MM.1S (cell line): Measurements from ENCODE around the gene PHLDB2.
A peak's percentile ranks its signal among the peaks of the same experiment; 100 is the strongest.

ENCODE experiments used
- DNase-seq: peaks from one replicate; pipeline ENCODE4 v3.0.0-alpha.2; 2015
- H2AFZ ChIP-seq: fragments of 300-600 bp; sonication (generic); 2 replicates; pipeline ENCODE4 v1.6.0; 2016; ENCODE audit warnings: antibody characterized with exemption, low read length
- H3F3A ChIP-seq: fragments of 300-600 bp; sonication (generic); 2 replicates; pipeline ENCODE4 v1.6.1; 2016; ENCODE audit warnings: mild to moderate bottlenecking, antibody characterized with exemption, low read length, moderate library complexity, mixed read lengths; ENCODE audit not compliant: insufficient read depth
- H3K27ac ChIP-seq: fragments of 300-600 bp; sonication (generic); 2 replicates; pipeline ENCODE4 v1.5.1; 2016; ENCODE audit warnings: mild to moderate bottlenecking, low read length
- H3K27me3 ChIP-seq: fragments of 300-600 bp; sonication (generic); replicated peaks from 2 replicates; pipeline ENCODE4 v1.6.0; 2016; ENCODE audit warnings: low read length; ENCODE audit not compliant: insufficient read depth
- H3K36me3 ChIP-seq: fragments of 300-600 bp; sonication (generic); replicated peaks from 2 replicates; pipeline ENCODE4 v1.6.1; 2016; ENCODE audit warnings: mild to moderate bottlenecking, low read length, mixed read lengths; ENCODE audit not compliant: insufficient read depth
- H3K4me1 ChIP-seq: fragments of 300-600 bp; sonication (generic); 2 replicates; pipeline ENCODE4 v1.6.1; 2016; ENCODE audit warnings: low read length, mixed read lengths
- H3K4me2 ChIP-seq: fragments of 300-600 bp; sonication (generic); 2 replicates; pipeline ENCODE4 v1.6.0; 2016; ENCODE audit warnings: low read depth, low read length
- H3K4me3 ChIP-seq: fragments of 300-600 bp; sonication (generic); 2 replicates; pipeline ENCODE4 v1.5.1; 2016; ENCODE audit warnings: low read length, mixed read lengths
- H3K79me2 ChIP-seq: fragments of 300-600 bp; sonication (generic); 2 replicates; pipeline ENCODE4 v1.6.1; 2016; ENCODE audit warnings: mixed run types, low read length, mixed read lengths
- H3K9ac ChIP-seq: fragments of 300-600 bp; sonication (generic); 2 replicates; pipeline ENCODE4 v1.6.1; 2016; ENCODE audit warnings: low read length, mixed read lengths
- H3K9me2 ChIP-seq: fragments of 300-600 bp; sonication (generic); replicated peaks from 2 replicates; pipeline ENCODE4 v1.6.1; 2016; ENCODE audit warnings: mild to moderate bottlenecking, low read length, mixed read lengths; ENCODE audit not compliant: insufficient read depth
- H3K9me3 ChIP-seq: fragments of 300-600 bp; sonication (generic); replicated peaks from 2 replicates; pipeline ENCODE4 v1.6.1; 2016; ENCODE audit warnings: mild to moderate bottlenecking, low read length, mixed read lengths; ENCODE audit not compliant: insufficient read depth
- H4K20me1 ChIP-seq: fragments of 300-600 bp; sonication (generic); 2 replicates; pipeline ENCODE4 v1.6.1; 2016; ENCODE audit warnings: mild to moderate bottlenecking, low read length, moderate library complexity, mixed read lengths; ENCODE audit not compliant: insufficient read depth
- EZH2 ChIP-seq: fragments of 300-600 bp; sonication (generic); optimal IDR thresholded peaks from 2 replicates; pipeline ENCODE3; 2017; ENCODE audit warnings: low read depth, mild to moderate bottlenecking, antibody characterized with exemption, low read length, mixed read lengths
- EZH2phosphoT487 ChIP-seq: fragments of 300-600 bp; sonication (generic); IDR thresholded peaks from 2 replicates; pipeline ENCODE4 v1.6.1; 2018; ENCODE audit warnings: antibody characterized with exemption, low read length
- TF ChIP-seq, protein P1 (sequence below): fragments of 300-600 bp; sonication (generic); IDR thresholded peaks from 2 replicates; pipeline ENCODE4 v1.5.1; 2016; ENCODE audit warnings: antibody characterized with exemption, low read length, mixed read lengths

Gene PHLDB2

DNA sequence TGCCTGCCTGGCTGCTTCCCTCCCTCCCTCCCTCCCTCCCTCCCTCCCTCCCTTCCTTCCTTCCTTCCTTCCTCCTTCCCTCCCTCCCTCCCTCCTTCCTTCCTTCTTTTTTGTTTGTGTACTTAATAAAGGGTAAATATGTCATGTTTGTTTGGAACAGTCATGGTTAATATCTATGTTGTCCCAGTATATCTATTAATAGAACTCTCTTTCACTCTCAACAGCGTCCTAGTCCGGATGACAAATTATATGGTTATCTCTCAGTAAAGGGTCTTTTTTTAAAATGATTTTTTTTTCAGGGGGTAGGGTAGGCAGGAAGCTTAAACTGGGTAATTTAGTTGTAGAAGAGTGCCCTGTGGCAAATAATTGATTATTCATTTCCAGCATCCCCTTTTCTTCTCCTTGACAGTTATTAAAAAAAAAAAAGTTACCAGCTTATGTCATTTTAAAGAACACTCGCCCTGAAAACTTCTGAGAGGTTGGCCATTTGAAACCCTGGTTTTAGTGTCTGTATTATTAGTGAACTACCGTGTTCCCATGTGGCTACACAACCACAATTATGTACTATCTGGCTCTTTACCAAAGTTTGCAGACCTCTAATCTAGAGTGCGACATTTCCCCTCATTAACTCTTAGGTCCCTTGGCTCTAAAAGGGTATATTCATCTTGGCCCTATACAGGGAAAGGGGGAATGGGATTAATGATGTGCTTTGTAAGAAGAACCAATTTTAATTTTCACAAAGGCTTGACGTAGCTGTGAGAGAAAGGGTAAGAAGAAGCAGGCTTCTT lies 153.3 kb downstream of the PHLDB2 start:
- no peak overlapping the region for H3K4me3 ChIP-seq
- no peak overlapping the region for H3K4me2 ChIP-seq
- H3K27me3 ChIP-seq: no peaks in the 10 kb centered on the region
- TF ChIP-seq, protein P1, sequence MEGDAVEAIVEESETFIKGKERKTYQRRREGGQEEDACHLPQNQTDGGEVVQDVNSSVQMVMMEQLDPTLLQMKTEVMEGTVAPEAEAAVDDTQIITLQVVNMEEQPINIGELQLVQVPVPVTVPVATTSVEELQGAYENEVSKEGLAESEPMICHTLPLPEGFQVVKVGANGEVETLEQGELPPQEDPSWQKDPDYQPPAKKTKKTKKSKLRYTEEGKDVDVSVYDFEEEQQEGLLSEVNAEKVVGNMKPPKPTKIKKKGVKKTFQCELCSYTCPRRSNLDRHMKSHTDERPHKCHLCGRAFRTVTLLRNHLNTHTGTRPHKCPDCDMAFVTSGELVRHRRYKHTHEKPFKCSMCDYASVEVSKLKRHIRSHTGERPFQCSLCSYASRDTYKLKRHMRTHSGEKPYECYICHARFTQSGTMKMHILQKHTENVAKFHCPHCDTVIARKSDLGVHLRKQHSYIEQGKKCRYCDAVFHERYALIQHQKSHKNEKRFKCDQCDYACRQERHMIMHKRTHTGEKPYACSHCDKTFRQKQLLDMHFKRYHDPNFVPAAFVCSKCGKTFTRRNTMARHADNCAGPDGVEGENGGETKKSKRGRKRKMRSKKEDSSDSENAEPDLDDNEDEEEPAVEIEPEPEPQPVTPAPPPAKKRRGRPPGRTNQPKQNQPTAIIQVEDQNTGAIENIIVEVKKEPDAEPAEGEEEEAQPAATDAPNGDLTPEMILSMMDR: no peak
- TF ChIP-seq EZH2: no peak
- no peak for TF ChIP-seq EZH2phosphoT487
- H3K79me2 ChIP-seq: no peaks in the 10 kb centered on the region
- peaks cover 5% of the 10 kb centered on the region; the same call in 1 of the 2 replicates for H3K4me1 ChIP-seq
- peak overlapping the region; percentile 71; the same call in 1 of the 2 replicates for H2AFZ ChIP-seq
- DNase-seq: no peak
- no peaks in the 10 kb centered on the region for H4K20me1 ChIP-seq
- H3K9ac ChIP-seq: no peak overlapping the region
- no peaks in the 10 kb centered on the region for H3F3A ChIP-seq
- no peaks in the 10 kb centered on the region for H3K36me3 ChIP-seq
- H3K27ac ChIP-seq: no peak overlapping the region
- H3K9me3 ChIP-seq: no peaks in the 10 kb centered on the region
- H3K9me2 ChIP-seq: no peaks in the 10 kb centered on the region

DNA sequence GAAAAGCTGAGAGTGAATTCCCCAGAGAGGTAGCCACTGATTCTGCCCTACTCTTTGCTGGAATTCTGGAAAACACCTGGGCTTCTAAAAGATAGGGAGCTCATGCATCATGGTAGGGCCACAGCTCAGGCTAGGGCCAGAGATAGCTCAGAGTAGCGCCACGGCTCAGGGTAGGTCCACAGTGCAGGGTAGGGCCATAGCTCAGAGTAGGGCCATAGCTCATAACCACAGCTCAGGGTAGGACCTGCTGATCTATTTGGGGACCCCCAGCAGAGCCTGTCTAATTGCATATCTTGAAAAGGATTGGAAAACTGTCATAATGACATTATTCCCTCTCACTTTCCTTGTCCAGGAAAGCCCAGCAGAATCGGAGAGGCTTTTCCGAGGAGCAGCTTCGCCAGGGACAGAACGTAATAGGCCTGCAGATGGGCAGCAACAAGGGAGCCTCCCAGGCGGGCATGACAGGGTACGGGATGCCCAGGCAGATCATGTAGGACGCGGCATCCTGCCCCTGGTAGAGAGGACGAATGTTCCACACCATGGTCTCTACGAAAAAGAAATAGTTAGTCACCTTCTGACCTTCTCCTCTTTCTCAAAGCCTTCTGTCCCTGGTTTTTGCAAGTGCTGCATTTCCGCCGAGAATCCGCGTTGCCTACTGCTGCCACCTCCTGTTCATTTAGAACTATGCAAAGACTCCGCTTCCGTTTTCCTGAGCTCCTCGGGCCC lies 154.2 kb downstream of the PHLDB2 start:
- H3K9me3 ChIP-seq: no peaks in the 10 kb centered on the region
- H3K4me1 ChIP-seq: peaks cover 5% of the 10 kb centered on the region; the same call in 1 of the 2 replicates
- no peaks in the 10 kb centered on the region for H3K36me3 ChIP-seq
- TF ChIP-seq EZH2phosphoT487 (no peak), EZH2 (no peak)
- TF ChIP-seq, protein P1: peak; percentile 67
- no peaks in the 10 kb centered on the region for H3F3A ChIP-seq
- H3K4me3 ChIP-seq: no peak overlapping the region
- DNase-seq: peak; percentile 85
- H2AFZ ChIP-seq: peak overlapping the region; percentile 71
- H3K27ac ChIP-seq: no peak overlapping the region
- H3K4me2 ChIP-seq: peak overlapping the region; percentile 64
- no peaks in the 10 kb centered on the region for H3K27me3 ChIP-seq
- no peaks in the 10 kb centered on the region for H3K79me2 ChIP-seq
- no peaks in the 10 kb centered on the region for H3K9me2 ChIP-seq
- H3K9ac ChIP-seq: no peak overlapping the region
- no peaks in the 10 kb centered on the region for H4K20me1 ChIP-seq

DNA sequence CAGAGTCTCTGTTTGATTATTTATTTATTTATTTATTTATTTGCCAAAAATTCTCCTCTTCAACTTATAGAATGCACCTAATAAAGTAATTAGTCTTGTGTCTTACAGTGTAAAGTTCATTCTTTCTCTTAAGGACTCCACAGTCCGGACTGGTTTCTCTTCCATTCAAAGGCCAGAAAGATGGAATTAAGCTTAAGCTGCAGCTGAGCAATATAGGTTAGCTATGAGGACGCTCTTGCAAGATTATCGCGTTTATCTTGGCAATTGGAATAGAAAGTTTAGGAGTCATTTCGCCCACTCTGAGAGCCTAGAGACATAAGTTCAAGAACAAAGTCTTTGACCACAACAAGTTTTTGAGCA lies 154.7 kb downstream of the PHLDB2 start:
- Histone ChIP-seq H3K79me2 (no peaks in the 10 kb centered on the region), H3K9me3 (no peaks in the 10 kb centered on the region), H3K27ac (no peak overlapping the region), H3F3A (no peaks in the 10 kb centered on the region), H4K20me1 (no peaks in the 10 kb centered on the region), H3K4me1 (peaks cover 5% of the 10 kb centered on the region; the same call in 1 of the 2 replicates), H3K27me3 (no peaks in the 10 kb centered on the region), H2AFZ (peak overlapping the region; percentile 71), H3K4me3 (peak overlapping the region; percentile 28; the same call in 1 of the 2 replicates), H3K4me2 (peak overlapping the region; percentile 64), H3K9me2 (no peaks in the 10 kb centered on the region), H3K36me3 (no peaks in the 10 kb centered on the region), H3K9ac (no peak overlapping the region)
- TF ChIP-seq EZH2: no peak
- no peak for TF ChIP-seq EZH2phosphoT487
- TF ChIP-seq, protein P1: no peak
- no peak for DNase-seq
